Heart left ventricle (tissue), 16 donors: ENCODE results near the gene CES1. TPM values are rescaled to one million over a fixed set of nuclear protein-coding genes. Genes with fewer than 3 reads are reported as not detected.

Source experiments
- ATAC-seq, 4 donors: fragments of 200-7000 bp; cut with Tn5 transposase; one replicate each; pipeline ENCODE4 v1.9.1; 2020 to 2022; ENCODE audit warnings: moderate library complexity in 4 of 4, mild to moderate bottlenecking in 3 of 4, moderate number of reproducible peaks in 1 of 4
- DNase-seq, 5 donors: peaks; one replicate each; pipeline ENCODE4 v3.0.0-alpha.2; 2020
- H3K27ac ChIP-seq, 12 donors: fragments of 200-600 bp; sonication (generic) in 4 of 12; one replicate each; pipeline versions ENCODE4 v1.5.0 to v1.8.0; 2016 to 2022; ENCODE audit warnings: mild to moderate bottlenecking in 2 of 12
- H3K27me3 ChIP-seq, 9 donors: fragments of 200-600 bp; sonication (generic) in 2 of 9; one replicate each; pipeline versions ENCODE4 v1.5.1 to v1.8.0; 2016 to 2022; ENCODE audit warnings: mild to moderate bottlenecking in 3 of 9
- H3K36me3 ChIP-seq, 9 donors: fragments of 200-600 bp; sonication (generic) in 2 of 9; one replicate each; pipeline versions ENCODE4 v1.5.0 to v1.8.0; 2018 to 2022; ENCODE audit warnings: mild to moderate bottlenecking in 2 of 9
- H3K4me1 ChIP-seq, 12 donors: fragments of 200-600 bp; sonication (generic) in 4 of 12; one replicate each; pipeline versions ENCODE4 v1.5.0 to v1.8.0; 2016 to 2022; ENCODE audit warnings: mild to moderate bottlenecking in 3 of 12
- H3K4me3 ChIP-seq, 12 donors: fragments of 200-600 bp; sonication (generic) in 4 of 12; one replicate each; pipeline versions ENCODE4 v1.5.0 to v1.8.0; 2017 to 2022; ENCODE audit warnings: mild to moderate bottlenecking in 9 of 12, moderate library complexity in 4 of 12
- H3K9me3 ChIP-seq, 12 donors: fragments of 200-600 bp; sonication (generic) in 4 of 12; one replicate each; pipeline versions ENCODE4 v1.5.0 to v1.8.0; 2016 to 2022; ENCODE audit warnings: mild to moderate bottlenecking in 1 of 12
- POLR2A ChIP-seq, 2 donors: fragments of 450-650 bp; IDR thresholded peaks; one replicate each; pipeline ENCODE4 v1.6.1; 2017; ENCODE audit warnings: antibody characterized with exemption in 2 of 2, mild to moderate bottlenecking in 2 of 2, moderate library complexity in 2 of 2
- WGBS, 4 donors: extraction: QIAGEN DNeasy Blood & Tissue Kit in 2 of 4; methylation state at CpG; one replicate each; pipeline versions ENCODE4 v1.1.5 to v1.1.7; 2013 to 2018; 5-methylcytosine and 5-hydroxymethylcytosine counted together
- intact Hi-C, 10 donors: fragments of 100-400 bp; cut with DNase I; formaldehyde crosslinking; loops; one replicate each; pipeline versions ENCODE4 v1.11.1 to v1.14.2; 2022
- long read RNA-seq, 3 donors: library from polyadenylated mRNA; unstranded; transcript quantifications; one replicate each; pipeline ENCODE4 v2.0.0, GENCODE V29; 2020 to 2021
- polyA plus RNA-seq, 2 donors: library from polyadenylated mRNA; stranded (reverse); fragments of 200-250 nt; gene quantifications; one replicate each; pipeline ENCODE4 v1.2.3, GENCODE V29; 2013
- total RNA-seq, 9 donors: library from RNA; depleted of rRNA in 2 of 9; stranded (reverse); fragments of >200 nt in 2 of 9; fragmentation: NEBNext Ultra II Directional in 3 of 9; extraction: Animal tissue kit (Norgen Biotek cat#: 25700) in 3 of 9; gene quantifications; one replicate each; pipeline versions ENCODE4 v1.1.0 to v1.2.4, GENCODE V29; 2016 to 2023
- TF ChIP-seq, protein P1 (sequence below), 12 donors: fragments of 200-600 bp; sonication (generic) in 4 of 12; IDR thresholded peaks; one replicate each; pipeline versions ENCODE4 v1.5.0 to v1.8.0; 2018 to 2022; ENCODE audit warnings: antibody characterized with exemption in 12 of 12, mild to moderate bottlenecking in 5 of 12
- donor health status: ischemic (EF 13 %, LVEDD 7.1; RV severe dilation, severe dysfunction).
- donor health status: healthy with polysubstance abuse.
- donor health status: DM: no; HTN: yes; CAD: no.
- donor health status: DM: no; HTN: no; CAD: no.
- donor health status: ischemic (EF 25% LVEDD 6.9; RV normal size, moderate dysfunction).
- donor health status: ischemic (EF 25% LVEDD 5.7; RV mildly dilated, moderate dysfunction).
- donor health status: healthy.
- donor health status: DM: yes; HTN: yes; CAD: no.
- donor health status: ischemic (EF 35%, LVEDD 5.7; RV mildly dilated, moderate dysfunction).
- donor health status: nonischemic (EF 11% LVEDD 7.7; RV severe dilation, severe dysfunction).
- donor health status: DM: yes; HTN: yes; CAD: no.
- donor health status: PGD.
- donor health status: ischemic (EF 29% LVEDD 5.4; RV normal size, mild dysfunction).
- donor health status: nonischemic (EF 23%, LVEDD 6.1; RV moderate dilation, normal function).

CES1 gene
- total RNA-seq (10 to 100 TPM in 6 of 9 donors, 1 to 10 TPM in 3; 7.3 to 31.3 (median 20.6) TPM), polyA plus RNA-seq (10 to 100 TPM in 1 of 2 donors, 1 to 10 TPM in 1; 4.0 to 21.8 TPM)
- long read RNA-seq, donor 1, transcript CES1-202 (14 exons, 1,835 nt): major isoform, 20 of 49 reads
- long read RNA-seq, donor 1, transcript CES1-201 (14 exons, 2,006 nt): minor isoform, 15 of 49 reads
- long read RNA-seq, donor 1, partial matches to known transcripts: 4 of 49 reads
- long read RNA-seq, donor 1, other reads (novel, unspliced or antisense): 7 of 49 reads
- long read RNA-seq, donor 2, transcript CES1-202 (14 exons, 1,835 nt): major isoform, 22 of 47 reads
- long read RNA-seq, donor 2, transcript CES1-201 (14 exons, 2,006 nt): minor isoform, 16 of 47 reads
- long read RNA-seq, donor 2, transcript CES1-203 (14 exons, 2,178 nt): minor isoform, 5 of 47 reads
- long read RNA-seq, donor 2, partial matches to known transcripts: 2 of 47 reads
- long read RNA-seq, donor 2, other reads (novel, unspliced or antisense): 2 of 47 reads
- long read RNA-seq, donor 3, partial matches to known transcripts: 1 of 8 reads
- long read RNA-seq, donor 3, other reads (novel, unspliced or antisense): 2 of 8 reads

DNA sequence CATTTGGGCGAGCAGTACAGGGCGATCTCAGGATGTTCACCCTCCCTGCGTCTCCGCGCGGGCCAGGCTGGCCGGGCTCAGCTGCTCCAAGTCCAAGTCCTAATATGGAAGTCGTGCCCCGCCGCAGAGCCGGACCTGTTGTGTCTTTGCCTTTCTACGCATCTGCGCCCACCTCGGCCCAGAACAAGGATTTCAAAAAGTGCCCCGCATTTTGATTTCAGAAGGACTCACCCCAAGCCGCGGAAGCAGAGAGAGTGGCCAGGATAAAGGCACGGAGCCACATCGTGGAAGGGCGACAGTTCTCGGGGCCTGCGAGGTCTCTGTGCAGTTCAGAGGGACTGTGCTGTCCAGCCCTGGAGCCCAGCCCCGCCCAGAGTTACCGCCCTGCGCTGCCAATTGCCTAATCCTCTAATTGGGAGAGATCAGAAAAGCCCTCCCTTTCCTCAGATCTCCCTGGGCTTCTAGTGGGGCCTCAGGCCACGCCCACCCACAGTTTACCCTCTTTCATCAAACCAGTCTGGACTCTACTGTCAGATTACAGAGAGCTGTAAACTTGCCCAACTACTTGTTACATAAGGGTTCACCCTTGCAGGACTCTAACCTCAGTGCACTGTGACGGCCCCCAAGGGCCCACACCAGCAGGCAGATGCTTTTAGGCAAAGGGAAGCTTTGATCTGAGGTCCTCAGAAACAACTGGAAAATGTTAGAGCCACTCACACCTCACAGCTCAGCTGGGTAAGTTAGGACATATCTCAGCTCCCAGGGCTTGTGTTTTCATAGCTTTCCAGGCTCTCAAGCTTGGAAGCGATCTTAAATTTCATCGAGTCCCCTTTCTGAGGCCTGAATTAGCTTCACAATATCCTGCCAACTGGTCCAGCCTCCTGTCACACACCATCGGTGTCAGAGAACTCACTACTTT is at the start of gene CES1:
TSS of gene CES1 (minus strand) at position 324 of the 919 bp plus-strand sequence. CDS start at position 283, 41 bp downstream.
- DNase-seq: peak in 4 of 5 donors; percentile 39 to 88 (median 62)
- TF ChIP-seq, protein P1, sequence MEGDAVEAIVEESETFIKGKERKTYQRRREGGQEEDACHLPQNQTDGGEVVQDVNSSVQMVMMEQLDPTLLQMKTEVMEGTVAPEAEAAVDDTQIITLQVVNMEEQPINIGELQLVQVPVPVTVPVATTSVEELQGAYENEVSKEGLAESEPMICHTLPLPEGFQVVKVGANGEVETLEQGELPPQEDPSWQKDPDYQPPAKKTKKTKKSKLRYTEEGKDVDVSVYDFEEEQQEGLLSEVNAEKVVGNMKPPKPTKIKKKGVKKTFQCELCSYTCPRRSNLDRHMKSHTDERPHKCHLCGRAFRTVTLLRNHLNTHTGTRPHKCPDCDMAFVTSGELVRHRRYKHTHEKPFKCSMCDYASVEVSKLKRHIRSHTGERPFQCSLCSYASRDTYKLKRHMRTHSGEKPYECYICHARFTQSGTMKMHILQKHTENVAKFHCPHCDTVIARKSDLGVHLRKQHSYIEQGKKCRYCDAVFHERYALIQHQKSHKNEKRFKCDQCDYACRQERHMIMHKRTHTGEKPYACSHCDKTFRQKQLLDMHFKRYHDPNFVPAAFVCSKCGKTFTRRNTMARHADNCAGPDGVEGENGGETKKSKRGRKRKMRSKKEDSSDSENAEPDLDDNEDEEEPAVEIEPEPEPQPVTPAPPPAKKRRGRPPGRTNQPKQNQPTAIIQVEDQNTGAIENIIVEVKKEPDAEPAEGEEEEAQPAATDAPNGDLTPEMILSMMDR (IDR thresholded peaks at IDR 0.05): no peak
- TF ChIP-seq POLR2A (IDR thresholded peaks at IDR 0.05): no peak
- peak; percentile 69 to 90 (median 77) for ATAC-seq
- H3K4me1 ChIP-seq: peaks cover 0 to 23% (median 0%) of the 10 kb centered on the region in 12 donors
- intact Hi-C loops: loop anchor here in 2 of 10 donors (2.0 to 5.0 kb wide), 2 partner anchors 71 to 72 kb away; no protein-coding TSS in a partner anchor
- no peaks in the 10 kb centered on the region for H3K36me3 ChIP-seq
- no peaks in the 10 kb centered on the region for H3K9me3 ChIP-seq
- 49 to 74% (median 58%) methylated on average over 28 to 30 of the region's 30 CpGs for WGBS, 4 donors
- H3K4me3 ChIP-seq: peak within 1 kb of the TSS in 9 of 12 donors; percentile 15 to 46 (median 36)
- H3K27ac ChIP-seq: peak within 1 kb of the TSS in 8 of 12 donors; percentile 12 to 70 (median 44)
- no peaks in the 10 kb centered on the region for H3K27me3 ChIP-seq

DNA sequence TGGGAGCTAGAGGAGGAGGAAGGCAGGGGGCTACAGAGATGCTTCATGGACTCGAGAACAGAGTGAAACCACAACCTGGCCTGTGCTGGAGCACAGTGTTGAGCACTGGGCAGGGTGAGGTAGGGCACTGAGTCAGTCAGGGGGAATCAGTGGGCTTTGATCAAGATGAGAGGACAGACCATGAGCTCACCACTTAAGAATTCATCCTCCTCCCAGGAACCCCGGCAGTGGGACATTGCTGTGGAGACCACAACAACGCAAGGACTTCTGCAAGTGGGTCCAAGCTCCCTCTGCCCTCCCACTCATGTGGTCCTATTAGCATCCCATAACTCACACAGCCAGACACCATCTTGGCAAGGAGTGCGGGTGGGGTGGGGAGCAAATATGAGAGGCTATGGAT is 44.0 kb upstream of the CES1 start:
- intact Hi-C loops: no loop called here
- DNase-seq (no peak), ATAC-seq (no peak)
- H3K9me3 ChIP-seq: no peaks in the 10 kb centered on the region
- H3K27me3 ChIP-seq: peaks cover 0 to 17% (median 0%) of the 10 kb centered on the region in 9 donors
- 46 to 74% (median 63%) methylated on average over 4 of the region's 4 CpGs for WGBS, 4 donors
- no peak overlapping the region for H3K27ac ChIP-seq
- no peaks in the 10 kb centered on the region for H3K36me3 ChIP-seq
- no peak for TF ChIP-seq POLR2A (IDR thresholded peaks at IDR 0.05)
- TF ChIP-seq, protein P1 (IDR thresholded peaks at IDR 0.05): no peak
- no peak overlapping the region for H3K4me3 ChIP-seq
- H3K4me1 ChIP-seq: no peaks in the 10 kb centered on the region

- H3K27me3 ChIP-seq: peaks cover 0 to 17% (median 0%) of the 10 kb centered on the region in 9 donors
- DNase-seq (no peak), ATAC-seq (no peak)
- no peak within 1 kb of the TSS for H3K4me3 ChIP-seq
- intact Hi-C loops: no loop called here
- no peaks in the 10 kb centered on the region for H3K4me1 ChIP-seq
- TF ChIP-seq POLR2A (IDR thresholded peaks at IDR 0.05): no peak
- TF ChIP-seq, protein P1 (IDR thresholded peaks at IDR 0.05): no peak
- WGBS, 4 donors: 67 to 74% (median 71%) methylated on average over 2 of the region's 2 CpGs
- H3K27ac ChIP-seq: no peak within 1 kb of the TSS
- no peaks in the 10 kb centered on the region for H3K36me3 ChIP-seq
- no peaks in the 10 kb centered on the region for H3K9me3 ChIP-seq
These were observed 42.4 kb upstream of the CES1 start, which contains the start of gene CES5A for GRCh38 chr16:55875273-55875672. Gene CES5A, minus strand, starts transcription at chr16:55875373. Its CDS starts 152 bp downstream, at chr16:55875221.
